ENCODE results near the gene TRAF7.
"Not testable (repeated sequence)": the region's sequence is repeated elsewhere in the genome, so short reads cannot be mapped to it uniquely, and the experiment has no call there.

TRAF7 gene
- total RNA-seq = 83.6 to 104 (median 90.0) reads per million in 4 experiments

GRCh38 chr16:2155091-2155950 lies at the start of gene TRAF7:
TRAF7 (plus strand) TSS chr16:2155782; CDS start chr16:2163921, 8,139 bp downstream.
- DNase-seq = peak; percentile 96

GRCh38 chr16:2106211-2106610 lies 49.4 kb upstream of the TRAF7 start:
- not testable (repeated sequence) for DNase-seq

- DNase-seq = not testable (repeated sequence)
Measured at GRCh38 chr16:2107121-2107790, 48.3 kb upstream of the TRAF7 start.

GRCh38 chr16:2107791-2108125 lies 47.8 kb upstream of the TRAF7 start:
- DNase-seq = not testable (repeated sequence)

GRCh38 chr16:2108446-2109270 lies 46.9 kb upstream of the TRAF7 start:
- DNase-seq = not testable (repeated sequence)

- not testable (repeated sequence) for DNase-seq
Measured at GRCh38 chr16:2109271-2109580, 46.4 kb upstream of the TRAF7 start.

GRCh38 chr16:2109872-2110271 lies 45.7 kb upstream of the TRAF7 start:
- not testable (repeated sequence) for DNase-seq

- not testable (repeated sequence) for DNase-seq
Measured at GRCh38 chr16:2110332-2111008, 45.1 kb upstream of the TRAF7 start.

GRCh38 chr16:2111009-2111353 lies 44.6 kb upstream of the TRAF7 start:
- not testable (repeated sequence) for DNase-seq

GRCh38 chr16:2111412-2112335 lies 43.9 kb upstream of the TRAF7 start:
- not testable (repeated sequence) for DNase-seq

- not testable (repeated sequence) for DNase-seq
Measured at GRCh38 chr16:2112539-2113106, 43.0 kb upstream of the TRAF7 start.

- not testable (repeated sequence) for DNase-seq
Measured at GRCh38 chr16:2114225-2114624, 41.4 kb upstream of the TRAF7 start.

- DNase-seq = not testable (repeated sequence)
Measured at GRCh38 chr16:2114885-2115590, 40.5 kb upstream of the TRAF7 start.

- DNase-seq = no peak
Measured at GRCh38 chr16:2115591-2115973, 40.0 kb upstream of the TRAF7 start.

- DNase-seq = not testable (repeated sequence)
Measured at GRCh38 chr16:2116428-2116827, 39.2 kb upstream of the TRAF7 start.

- not testable (repeated sequence) for DNase-seq
Measured at GRCh38 chr16:2117341-2117740, 38.2 kb upstream of the TRAF7 start.

GRCh38 chr16:2117960-2118722 lies 37.4 kb upstream of the TRAF7 start:
- not testable (repeated sequence) for DNase-seq

GRCh38 chr16:2121325-2121724 lies 34.3 kb upstream of the TRAF7 start:
- not testable (repeated sequence) for DNase-seq

- DNase-seq = no peak
Measured at GRCh38 chr16:2121853-2122252, 33.7 kb upstream of the TRAF7 start.

- no peak for DNase-seq
Measured at GRCh38 chr16:2122429-2122828, 33.2 kb upstream of the TRAF7 start.

Data from effector CD8-positive, alpha-beta T cell (primary cell).